Cardiac muscle cell (in vitro differentiated cells and primary cell): ENCODE results near the gene PPP1CC. TPM values are rescaled to one million over a fixed set of nuclear protein-coding genes. Genes with fewer than 3 reads are reported as not detected.

Source experiments
- DNase-seq, 2 donors: peaks; one replicate each; pipeline versions ENCODE4 v3.0.0 to v3.0.0-alpha.2; 2010 to 2017; ENCODE audit warnings: low read depth in 1 of 2, low spot score in 1 of 2
- H3K27ac ChIP-seq: fragments of 200-600 bp; sonication (generic); 2 replicates; pipeline ENCODE4 v1.5.1; 2016
- H3K27me3 ChIP-seq: fragments of 200-600 bp; sonication (generic); 2 replicates; pipeline ENCODE4 v1.6.0; 2016; ENCODE audit warnings: control low read depth
- H3K36me3 ChIP-seq: fragments of 200-600 bp; sonication (generic); 2 replicates; pipeline ENCODE4 v1.5.1; 2016; ENCODE audit warnings: control low read depth
- H3K4me1 ChIP-seq: fragments of 200-600 bp; sonication (generic); 2 replicates; pipeline ENCODE4 v1.8.1; 2017; ENCODE audit warnings: low read depth, mild to moderate bottlenecking, mixed run types
- H3K4me3 ChIP-seq: fragments of 200-600 bp; sonication (generic); 2 replicates; pipeline ENCODE4 v1.5.1; 2016; ENCODE audit warnings: mild to moderate bottlenecking
- H3K9me3 ChIP-seq: fragments of 200-600 bp; sonication (generic); 2 replicates; pipeline ENCODE4 v1.5.1; 2017; ENCODE audit warnings: low read depth, mild to moderate bottlenecking, control low read depth
- polyA plus RNA-seq: library from polyadenylated mRNA; unstranded; fragments of >200 nt; fragmentation: Nextera tagmentation; extraction: Ambion mirVana; gene quantifications from 2 replicates; pipeline ENCODE4 v1.2.1, GENCODE V29; 2016
- total RNA-seq: library from RNA; depleted of rRNA; stranded (reverse); fragments of >200 nt; gene quantifications from 2 replicates; pipeline ENCODE4 v1.2.3, GENCODE V29; 2016
- TF ChIP-seq, protein P1 (sequence below): IDR thresholded peaks from 2 replicates; pipeline ENCODE4 v1.5.1; 2012; ENCODE audit warnings: low read depth, mild to moderate bottlenecking, low read length

Gene PPP1CC
- total and polyA plus RNA-seq, 2 experiments from 2014 or later: 85.2 to 150 TPM

DNA sequence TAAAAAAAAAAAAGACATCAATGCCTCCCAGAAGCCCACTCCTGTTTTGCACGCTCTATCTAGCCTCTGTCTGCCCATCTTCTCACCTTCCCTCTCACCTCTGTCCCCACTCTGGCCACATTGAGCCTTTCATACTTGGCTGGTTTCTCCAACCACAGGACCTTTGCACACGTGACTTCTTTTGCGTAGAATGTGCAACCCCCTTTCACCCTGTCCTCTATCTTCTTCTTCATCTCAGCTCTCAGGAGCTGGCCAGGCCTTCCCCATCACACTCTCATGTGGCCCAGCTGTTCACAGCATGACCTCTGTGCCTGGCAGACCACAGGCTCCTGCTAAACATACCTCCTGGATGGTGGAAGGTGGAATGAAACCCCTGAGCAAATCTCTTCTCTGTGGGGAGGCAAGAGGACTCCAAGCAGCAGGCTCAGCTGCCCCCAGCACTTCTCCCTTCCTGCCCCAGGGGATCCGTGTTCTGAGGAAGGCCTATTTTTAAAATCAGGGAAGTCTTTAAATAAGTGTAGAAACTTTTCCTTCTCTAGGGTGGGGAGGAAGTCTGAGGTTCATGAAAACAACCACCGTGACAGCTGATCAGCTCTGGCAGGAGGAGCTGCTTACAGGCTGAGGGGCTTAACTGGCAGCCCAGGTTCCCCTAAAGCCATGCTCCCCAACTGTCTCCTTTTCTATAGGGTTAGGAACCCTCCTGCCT is 65.3 kb downstream of the PPP1CC start:
- H3K9me3 ChIP-seq: no peaks in the 10 kb centered on the region
- H3K4me3 ChIP-seq: no peak overlapping the region
- H3K27ac ChIP-seq: no peak overlapping the region
- no peaks in the 10 kb centered on the region for H3K27me3 ChIP-seq
- no peaks in the 10 kb centered on the region for H3K36me3 ChIP-seq
- peaks cover 6% of the 10 kb centered on the region for H3K4me1 ChIP-seq
- DNase-seq: no peak
- TF ChIP-seq, protein P1, sequence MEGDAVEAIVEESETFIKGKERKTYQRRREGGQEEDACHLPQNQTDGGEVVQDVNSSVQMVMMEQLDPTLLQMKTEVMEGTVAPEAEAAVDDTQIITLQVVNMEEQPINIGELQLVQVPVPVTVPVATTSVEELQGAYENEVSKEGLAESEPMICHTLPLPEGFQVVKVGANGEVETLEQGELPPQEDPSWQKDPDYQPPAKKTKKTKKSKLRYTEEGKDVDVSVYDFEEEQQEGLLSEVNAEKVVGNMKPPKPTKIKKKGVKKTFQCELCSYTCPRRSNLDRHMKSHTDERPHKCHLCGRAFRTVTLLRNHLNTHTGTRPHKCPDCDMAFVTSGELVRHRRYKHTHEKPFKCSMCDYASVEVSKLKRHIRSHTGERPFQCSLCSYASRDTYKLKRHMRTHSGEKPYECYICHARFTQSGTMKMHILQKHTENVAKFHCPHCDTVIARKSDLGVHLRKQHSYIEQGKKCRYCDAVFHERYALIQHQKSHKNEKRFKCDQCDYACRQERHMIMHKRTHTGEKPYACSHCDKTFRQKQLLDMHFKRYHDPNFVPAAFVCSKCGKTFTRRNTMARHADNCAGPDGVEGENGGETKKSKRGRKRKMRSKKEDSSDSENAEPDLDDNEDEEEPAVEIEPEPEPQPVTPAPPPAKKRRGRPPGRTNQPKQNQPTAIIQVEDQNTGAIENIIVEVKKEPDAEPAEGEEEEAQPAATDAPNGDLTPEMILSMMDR: no peak

- H3K27ac ChIP-seq: no peak overlapping the region
These were observed 66.5 kb downstream of the PPP1CC start for GRCh38 chr12:110676171-110676570.

DNA sequence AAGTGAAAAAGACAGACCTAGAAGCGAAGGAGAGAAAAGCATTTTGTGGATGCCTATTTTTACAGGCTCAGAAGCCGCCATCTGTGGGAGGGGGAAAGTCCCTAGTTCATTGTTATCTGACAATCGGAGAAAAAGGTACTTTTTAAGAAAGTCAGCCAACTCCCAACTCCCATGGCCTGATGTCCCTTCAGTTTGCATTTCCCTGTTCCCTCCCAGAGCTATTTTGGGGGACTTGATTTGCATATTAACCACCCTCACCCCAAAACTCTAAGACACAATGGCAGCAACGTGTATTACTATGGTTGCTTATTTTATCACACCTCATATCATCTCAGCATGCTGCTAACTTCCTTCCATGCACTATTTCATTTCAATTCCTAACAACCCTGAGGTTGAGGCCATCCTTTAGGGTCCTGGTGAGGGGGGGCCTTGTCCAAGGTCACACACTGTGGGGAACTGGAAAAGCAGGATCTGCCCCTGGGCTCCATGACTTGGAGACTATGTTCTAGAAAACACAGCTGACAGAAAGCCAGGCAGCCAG is 72.5 kb downstream of the PPP1CC start:
- TF ChIP-seq, protein P1: no peak

More at GRCh38 chr12:110676171-110676570, 66.5 kb downstream of the PPP1CC start:
- no peak overlapping the region for H3K4me3 ChIP-seq
- no peaks in the 10 kb centered on the region for H3K36me3 ChIP-seq
- DNase-seq: no peak
- TF ChIP-seq, protein P1: no peak
- H3K9me3 ChIP-seq: no peaks in the 10 kb centered on the region
- peaks cover 6% of the 10 kb centered on the region for H3K4me1 ChIP-seq
- H3K27me3 ChIP-seq: no peaks in the 10 kb centered on the region

More for the DNA sequence above, 72.5 kb downstream of the PPP1CC start:
- H3K27me3 ChIP-seq: no peaks in the 10 kb centered on the region
- no peaks in the 10 kb centered on the region for H3K9me3 ChIP-seq
- H3K27ac ChIP-seq: no peak overlapping the region
- H3K4me3 ChIP-seq: no peak overlapping the region
- DNase-seq: no peak
- no peaks in the 10 kb centered on the region for H3K36me3 ChIP-seq
- no peaks in the 10 kb centered on the region for H3K4me1 ChIP-seq

Other genes with a start within 250 kb of the PPP1CC start
- gene VPS29, start 240.8 kb downstream of the PPP1CC start, total RNA-seq: 57.7 and 70.1 TPM in 2 replicates
- gene VPS29, start 240.8 kb downstream of the PPP1CC start, polyA plus RNA-seq: 170 and 179 TPM in 2 replicates
- 0.21 and 1.1 TPM in 2 replicates for gene RAD9B, start 240.6 kb downstream of the PPP1CC start, total RNA-seq
- gene RAD9B, start 240.6 kb downstream of the PPP1CC start, polyA plus RNA-seq: 1.5 and 2.3 TPM in 2 replicates
- gene PPTC7, start 159.6 kb downstream of the PPP1CC start, total RNA-seq: 15.3 and 21.7 TPM in 2 replicates
- 16.3 and 24.8 TPM in 2 replicates for gene PPTC7, start 159.6 kb downstream of the PPP1CC start, polyA plus RNA-seq
- 35.1 and 54.1 TPM in 2 replicates for gene TCTN1, start 128.8 kb downstream of the PPP1CC start, total RNA-seq
- 49.1 and 70.3 TPM in 2 replicates for gene TCTN1, start 128.8 kb downstream of the PPP1CC start, polyA plus RNA-seq
- gene HVCN1, start 53.8 kb downstream of the PPP1CC start, total RNA-seq: 2.9 and 8.7 TPM in 2 replicates
- 3.8 and 6.1 TPM in 2 replicates for gene HVCN1, start 53.8 kb downstream of the PPP1CC start, polyA plus RNA-seq
- gene CCDC63, start 104.1 kb upstream of the PPP1CC start, total RNA-seq: not detected in 2 replicates
- 0.11 and 0.22 TPM in 2 replicates for gene CCDC63, start 104.1 kb upstream of the PPP1CC start, polyA plus RNA-seq
- 2.7 and 12.2 TPM in 2 replicates for gene MYL2, start 177.7 kb upstream of the PPP1CC start, total RNA-seq
- gene MYL2, start 177.7 kb upstream of the PPP1CC start, polyA plus RNA-seq: 19.8 and 65.0 TPM in 2 replicates